GM15510 (cell line): Measurements from ENCODE around the gene EXD1.

Experiments
- POLR2A ChIP-seq: IDR thresholded peaks from 3 replicates; pipeline ENCODE4 v1.6.1; 2011; ENCODE audit warnings: borderline replicate concordance; ENCODE audit not compliant: insufficient read length; ENCODE audit errors: extremely low read depth

The EXD1 gene

GRCh38 chr15:41238100-41238499 is 7.5 kb upstream of the EXD1 start:
- TF ChIP-seq POLR2A = no peak

GRCh38 chr15:41235929-41236328 is 5.4 kb upstream of the EXD1 start:
- TF ChIP-seq POLR2A = no peak

- no peak for TF ChIP-seq POLR2A
Measured at GRCh38 chr15:41233367-41233771, 2.8 kb upstream of the EXD1 start.

GRCh38 chr15:41231422-41232226 is 1.1 kb upstream of the EXD1 start:
- no peak for TF ChIP-seq POLR2A

- no peak for TF ChIP-seq POLR2A
Measured at GRCh38 chr15:41230345-41230649, 260 bp downstream of the EXD1 start.

GRCh38 chr15:41219381-41219780 is 11.2 kb downstream of the EXD1 start:
- no peak for TF ChIP-seq POLR2A

- TF ChIP-seq POLR2A = no peak
Measured at GRCh38 chr15:41218851-41219250, 11.7 kb downstream of the EXD1 start.

- no peak for TF ChIP-seq POLR2A
Measured at GRCh38 chr15:41215708-41216107, 14.8 kb downstream of the EXD1 start.

GRCh38 chr15:41207687-41208448 is 22.7 kb downstream of the EXD1 start:
- TF ChIP-seq POLR2A = no peak

GRCh38 chr15:41205315-41205714 is 25.2 kb downstream of the EXD1 start:
- TF ChIP-seq POLR2A = no peak

GRCh38 chr15:41203395-41203794 is 27.2 kb downstream of the EXD1 start:
- no peak for TF ChIP-seq POLR2A

- no peak for TF ChIP-seq POLR2A
Measured at GRCh38 chr15:41199470-41199869, 31.1 kb downstream of the EXD1 start.

GRCh38 chr15:41194444-41194843 is 36.1 kb downstream of the EXD1 start:
- TF ChIP-seq POLR2A = no peak

- TF ChIP-seq POLR2A = no peak
Measured at GRCh38 chr15:41183581-41183980, 47.0 kb downstream of the EXD1 start.

- no peak for TF ChIP-seq POLR2A
Measured at GRCh38 chr15:41182266-41182665, 48.3 kb downstream of the EXD1 start.

GRCh38 chr15:41180206-41180789 is 50.3 kb downstream of the EXD1 start:
- no peak for TF ChIP-seq POLR2A

GRCh38 chr15:41169781-41170180 is 60.8 kb downstream of the EXD1 start:
- TF ChIP-seq POLR2A = no peak

GRCh38 chr15:41169086-41169485 is 61.5 kb downstream of the EXD1 start:
- TF ChIP-seq POLR2A = no peak
